C1 segment of cervical spinal cord (tissue), 14 donors: ENCODE results near the gene CDYL2.

Experiments
- DNase-seq, 14 donors: peaks; one replicate each; lab custom pipeline; 2025; lab: John Stamatoyannopoulos, UW

The CDYL2 gene

DNA sequence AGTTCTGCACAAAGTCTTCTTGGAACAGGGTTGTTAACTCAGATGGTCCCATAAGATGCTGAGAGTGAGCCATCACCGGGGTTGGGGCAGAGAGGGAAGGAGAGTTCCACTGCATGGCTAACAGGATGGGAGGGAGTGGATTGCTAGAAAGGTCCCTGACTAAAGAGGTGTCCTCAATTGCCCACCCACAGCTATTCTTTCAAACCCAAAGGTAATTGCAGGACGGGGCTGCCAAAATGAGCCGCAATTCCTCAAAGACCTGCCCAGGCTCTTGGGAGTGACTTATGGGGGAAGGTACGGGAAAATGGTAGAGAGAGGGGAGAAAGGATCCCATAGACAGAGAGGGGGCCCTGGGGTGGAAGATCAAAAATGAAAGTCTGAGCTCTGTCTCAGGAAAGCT is 203.2 kb downstream of the CDYL2 start:
- DNase-seq = no peak

DNA sequence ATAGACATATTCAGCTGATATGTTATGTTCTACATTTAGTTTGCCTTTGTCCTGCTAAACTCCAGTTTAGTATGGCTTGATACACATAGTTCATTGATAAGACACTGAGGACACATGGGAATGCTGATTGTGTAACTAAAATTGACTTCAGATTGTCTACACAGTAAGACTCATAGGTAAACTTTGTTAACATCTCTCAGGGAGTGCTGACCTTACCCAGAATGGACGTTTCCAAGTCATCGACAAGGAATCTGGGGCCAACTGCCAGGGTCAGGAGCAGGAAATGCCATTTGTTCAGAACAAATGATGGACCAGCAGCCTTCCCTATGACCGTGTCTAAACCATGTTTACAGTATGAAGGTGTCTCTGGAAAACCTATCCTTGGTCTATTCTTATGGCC is 204.9 kb downstream of the CDYL2 start:
- no peak for DNase-seq

DNA sequence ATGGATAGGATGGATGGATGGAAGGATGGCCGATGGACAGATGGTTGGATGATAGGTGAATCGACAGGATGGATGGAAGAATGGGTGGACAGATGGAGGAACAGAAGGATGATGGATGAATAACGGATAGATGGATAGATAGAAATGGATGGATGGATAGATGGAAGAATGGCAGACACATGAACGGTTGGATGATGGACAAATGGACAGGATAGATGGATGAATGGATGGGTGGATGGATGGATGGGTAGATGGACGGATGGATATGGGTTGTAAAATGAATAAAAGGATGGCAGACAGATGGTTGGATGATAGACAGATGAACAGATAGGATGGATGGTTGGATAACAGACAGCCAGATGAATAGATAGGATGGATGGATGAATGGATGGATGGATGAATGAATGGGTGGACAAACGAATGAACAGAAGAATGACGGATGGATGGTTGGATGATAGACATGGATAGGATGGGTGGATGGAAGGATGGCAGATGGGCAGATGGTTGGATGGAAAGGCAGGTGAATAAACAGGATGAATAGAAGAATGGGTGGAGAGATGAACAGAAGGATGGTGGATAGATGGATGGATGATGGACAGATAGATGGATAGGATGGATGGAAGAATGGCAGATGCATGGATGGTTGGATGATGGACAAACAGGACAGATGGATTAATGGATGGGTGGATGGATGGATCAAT is 207.7 kb downstream of the CDYL2 start:
- DNase-seq = no peak

DNA sequence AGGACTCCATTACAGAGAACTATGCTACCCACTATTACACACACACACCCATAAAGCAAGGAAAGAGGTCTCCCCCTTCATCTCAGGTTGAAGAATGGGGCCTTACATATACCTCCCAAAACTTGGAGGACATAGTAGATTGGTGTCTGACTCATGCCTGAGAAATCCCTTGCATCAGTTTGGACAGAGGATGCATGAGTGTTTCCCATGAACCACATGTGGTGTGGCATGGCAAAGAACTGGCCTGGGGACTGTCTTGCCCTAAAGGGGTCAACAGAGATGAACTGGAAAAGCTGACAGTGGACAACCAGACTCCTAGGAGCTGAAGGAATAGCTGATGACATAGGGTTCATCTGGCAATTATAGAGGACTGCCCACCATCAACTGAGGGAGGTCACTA is 209.6 kb downstream of the CDYL2 start:
- no peak for DNase-seq

DNA sequence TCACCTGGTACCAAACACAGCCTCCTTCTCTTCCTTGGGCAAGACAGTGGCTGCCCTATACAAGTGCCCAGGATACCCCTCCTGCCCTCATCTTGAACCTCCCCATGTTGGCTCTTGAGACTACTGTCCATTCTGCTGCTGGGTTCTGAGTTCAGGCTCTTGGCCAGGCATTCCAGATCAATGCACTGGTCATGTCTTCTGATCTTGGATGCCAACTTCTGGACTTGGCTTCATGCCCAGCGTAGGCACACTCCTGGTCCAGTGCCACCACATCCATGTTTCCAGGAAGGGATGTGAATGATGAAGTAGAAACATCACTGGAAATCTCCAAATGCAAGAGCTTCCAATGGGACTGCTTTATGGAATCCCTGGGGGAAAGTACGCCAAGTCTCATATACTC is 212.1 kb downstream of the CDYL2 start:
- no peak for DNase-seq

DNA sequence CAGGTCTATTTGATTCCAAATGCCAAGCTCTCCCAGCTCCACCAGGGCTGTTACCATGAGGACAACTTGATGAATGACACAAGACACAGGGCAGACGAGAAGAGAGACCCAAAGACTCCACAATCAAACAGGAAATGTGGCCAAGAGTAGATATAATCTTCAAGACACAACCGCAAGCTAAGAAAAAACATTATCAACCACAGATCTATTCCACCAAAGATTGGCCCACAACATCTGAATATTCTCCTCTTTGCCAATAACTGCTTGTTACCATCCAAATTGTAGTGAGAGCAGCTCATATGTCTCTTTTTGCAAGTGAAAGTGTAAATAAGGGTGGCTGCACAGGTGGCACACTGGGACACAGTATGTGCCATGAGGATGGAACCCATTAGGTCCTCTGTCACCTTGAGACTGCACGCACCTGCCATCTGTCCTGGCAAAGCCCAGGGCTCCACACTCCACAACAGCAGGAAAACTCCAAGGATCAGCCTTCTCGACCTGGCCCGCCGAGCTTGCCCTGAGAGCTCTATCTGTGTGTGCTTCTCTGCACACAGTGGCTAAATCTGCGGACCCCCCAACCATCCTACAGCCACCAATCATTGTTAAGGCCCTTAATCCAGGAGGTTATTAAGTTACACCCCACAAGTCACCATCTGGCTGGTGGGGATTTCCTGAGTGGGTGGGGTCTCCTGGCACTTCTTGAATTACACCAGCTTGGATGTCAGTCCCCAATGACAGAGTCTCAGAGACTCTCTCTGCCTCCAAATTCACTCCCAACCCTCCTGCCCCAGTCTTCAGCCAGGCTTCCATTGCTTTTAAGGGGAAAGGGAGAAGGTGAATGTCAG is 213.1 kb downstream of the CDYL2 start:
- no peak for DNase-seq

DNA sequence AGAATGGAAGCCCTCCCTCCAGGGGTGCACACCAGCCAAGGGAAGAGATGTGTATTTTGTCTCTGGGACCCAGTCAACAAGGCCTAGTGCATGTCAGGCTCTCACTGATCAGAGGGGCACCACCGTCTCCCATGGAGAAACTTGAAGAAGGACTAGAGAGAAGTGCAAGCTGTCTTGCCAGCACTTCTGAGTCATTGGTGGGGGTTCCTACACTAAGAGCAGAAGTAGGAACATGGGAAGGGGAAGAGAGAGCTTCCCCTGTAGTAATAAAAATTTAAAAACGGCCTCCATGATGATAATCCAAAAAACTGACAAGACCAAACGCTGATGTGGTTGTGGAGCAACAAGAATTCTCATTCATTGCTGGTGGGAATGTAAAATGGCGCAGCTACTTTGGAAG is 217.3 kb downstream of the CDYL2 start:
- DNase-seq = no peak

DNA sequence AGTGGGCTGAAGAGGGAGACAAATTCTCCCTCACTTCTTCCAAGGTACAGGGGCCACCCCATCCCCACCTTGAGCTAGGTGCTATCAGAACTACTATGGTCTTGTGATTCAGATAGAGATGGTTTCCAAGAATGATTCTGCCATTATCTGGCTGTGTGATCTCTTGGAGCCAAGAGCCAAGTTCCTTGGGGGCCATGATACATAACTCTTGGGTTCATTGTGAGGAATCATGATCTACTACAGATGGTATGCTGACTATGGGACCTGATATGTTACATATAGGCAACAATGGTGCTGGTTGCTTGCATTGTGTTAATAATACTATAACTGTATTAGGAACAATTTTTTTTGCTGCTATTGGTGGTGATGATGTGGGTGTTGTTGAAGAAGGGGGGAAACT is 217.9 kb downstream of the CDYL2 start:
- DNase-seq = no peak

DNA sequence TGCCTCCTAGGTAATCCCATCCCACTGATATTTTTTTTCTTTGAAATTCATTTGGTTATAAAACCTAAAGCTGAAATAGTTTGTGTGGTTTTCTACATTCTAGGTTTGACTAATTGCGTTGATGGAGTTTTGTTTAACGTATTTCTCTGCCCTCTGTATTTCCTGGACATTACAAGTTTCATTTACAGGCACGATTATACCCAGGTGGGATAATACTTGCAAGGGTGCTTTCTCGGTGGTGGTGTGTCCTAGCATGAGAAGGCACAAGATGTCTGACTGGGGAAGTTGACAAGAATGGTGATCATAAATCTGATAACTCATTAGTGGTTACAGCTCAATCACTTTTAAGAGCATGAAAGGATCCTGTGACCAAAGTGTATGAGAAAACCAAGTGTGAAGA is 218.6 kb downstream of the CDYL2 start:
- no peak for DNase-seq

DNA sequence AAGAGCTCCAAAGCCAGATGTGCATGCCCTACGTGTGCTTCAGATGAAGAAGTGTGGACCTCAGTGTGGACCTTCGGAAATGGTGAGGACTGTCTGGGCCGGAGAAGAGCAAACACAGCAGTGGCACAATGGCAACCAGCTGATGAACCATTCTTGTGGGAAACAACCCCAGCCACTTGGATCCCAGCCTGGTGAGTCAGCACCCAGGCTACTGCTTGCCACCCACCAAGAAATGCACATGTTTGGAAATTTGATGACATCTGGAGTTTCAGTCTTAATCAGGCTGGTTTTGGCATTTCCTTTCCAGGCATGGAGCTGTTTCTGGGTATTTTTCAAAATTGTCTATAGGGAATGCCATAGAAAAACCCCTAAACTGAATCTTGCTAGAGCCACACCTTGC is 220.9 kb downstream of the CDYL2 start:
- DNase-seq = peak in 1 of 14 donors; percentile 4

DNA sequence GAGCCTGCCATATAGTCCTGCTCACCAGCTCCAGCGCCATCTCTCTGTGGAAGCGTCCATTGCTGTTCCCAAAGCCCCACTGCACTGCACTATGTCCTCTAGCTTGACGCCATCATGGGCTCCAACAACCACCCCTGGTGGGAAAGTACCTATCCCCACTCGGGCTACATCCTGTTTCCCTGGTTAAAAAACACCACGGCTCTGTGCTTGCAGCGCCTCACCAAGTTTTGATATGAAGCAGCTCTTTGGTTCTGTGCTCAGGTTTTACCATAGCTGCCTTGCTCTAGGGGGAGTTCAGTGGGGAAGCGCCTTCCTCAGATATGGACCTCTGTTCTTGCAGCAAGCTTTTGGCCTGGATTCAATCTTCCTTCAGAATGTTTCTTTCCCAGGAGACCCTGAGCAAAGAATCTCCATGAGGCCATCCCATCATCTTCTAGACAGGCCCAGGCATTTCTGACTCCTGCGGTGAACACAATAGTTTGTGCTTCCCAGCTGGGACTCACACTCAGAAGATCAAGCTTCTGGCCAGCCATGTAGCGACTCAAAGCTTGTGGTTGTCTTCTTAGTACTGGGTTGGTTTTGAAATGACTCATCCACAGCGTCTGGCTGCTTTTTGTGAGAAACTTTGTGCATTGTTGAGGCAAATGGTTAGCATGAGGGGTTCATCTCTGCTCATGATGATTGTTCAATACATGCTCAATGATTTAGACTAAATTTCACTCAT is 224.1 kb downstream of the CDYL2 start:
- DNase-seq = no peak

DNA sequence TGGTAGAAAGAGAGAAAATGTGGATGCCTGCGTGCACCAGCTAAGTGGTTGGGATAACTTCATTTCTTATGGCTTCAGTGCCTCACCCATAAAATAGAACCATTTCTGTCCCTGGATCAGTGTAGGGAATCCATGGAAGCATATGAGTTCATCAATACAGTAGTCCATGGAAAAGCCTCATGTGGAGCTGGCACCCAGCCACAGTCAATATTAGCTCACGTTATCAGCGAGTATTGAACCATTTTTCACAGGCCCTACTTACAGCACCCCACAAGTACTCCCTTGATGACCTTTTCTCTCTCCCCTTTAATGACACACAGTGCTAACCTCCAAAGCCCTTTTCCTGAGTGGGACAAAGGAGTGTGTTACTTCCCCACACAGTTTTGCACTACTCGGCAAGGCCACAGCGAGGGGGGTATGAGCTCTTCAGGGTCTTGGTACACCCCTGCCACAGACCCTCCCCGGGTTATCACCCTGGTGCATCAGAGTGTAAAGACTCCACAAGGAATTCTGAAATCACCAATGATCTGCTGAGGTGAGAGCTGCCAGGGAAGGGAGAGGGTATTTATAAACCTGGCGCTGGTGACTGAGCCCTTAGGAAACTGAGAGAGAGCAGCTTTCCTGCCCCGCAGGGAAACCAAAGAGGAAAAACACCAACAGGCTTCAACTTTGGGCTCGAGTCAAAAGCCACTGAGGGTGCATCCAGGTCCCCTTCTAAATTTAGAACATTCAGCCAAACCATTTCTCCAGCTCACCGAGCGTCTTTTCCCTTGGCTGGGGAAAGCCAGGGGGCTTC is 226.7 kb downstream of the CDYL2 start:
- DNase-seq = peak in 2 of 14 donors; percentile 29 to 97

DNA sequence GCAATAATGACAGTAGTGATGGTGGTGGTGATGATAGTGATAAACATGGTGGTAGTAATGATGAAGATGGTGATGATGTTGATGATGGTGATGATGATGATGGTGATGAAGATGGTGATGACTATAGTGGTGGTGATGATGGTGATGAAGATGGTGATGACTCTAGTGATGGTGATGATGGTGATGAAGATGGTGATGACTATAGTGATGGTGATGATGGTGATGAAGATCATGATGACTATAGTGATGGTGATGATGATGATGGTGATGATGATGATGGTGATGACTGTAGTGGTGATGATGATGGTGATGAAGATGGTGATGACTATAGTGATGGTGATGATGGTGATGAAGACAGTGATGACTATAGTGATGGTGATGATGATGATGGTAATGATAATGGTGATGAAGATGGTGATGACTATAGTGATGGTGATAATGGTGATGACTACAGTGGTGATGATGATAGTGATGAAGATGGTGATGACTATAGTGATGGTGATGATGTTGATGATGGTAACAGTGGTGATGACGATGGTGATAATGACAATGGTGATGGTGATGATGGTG is 228.0 kb downstream of the CDYL2 start:
- no peak for DNase-seq

DNA sequence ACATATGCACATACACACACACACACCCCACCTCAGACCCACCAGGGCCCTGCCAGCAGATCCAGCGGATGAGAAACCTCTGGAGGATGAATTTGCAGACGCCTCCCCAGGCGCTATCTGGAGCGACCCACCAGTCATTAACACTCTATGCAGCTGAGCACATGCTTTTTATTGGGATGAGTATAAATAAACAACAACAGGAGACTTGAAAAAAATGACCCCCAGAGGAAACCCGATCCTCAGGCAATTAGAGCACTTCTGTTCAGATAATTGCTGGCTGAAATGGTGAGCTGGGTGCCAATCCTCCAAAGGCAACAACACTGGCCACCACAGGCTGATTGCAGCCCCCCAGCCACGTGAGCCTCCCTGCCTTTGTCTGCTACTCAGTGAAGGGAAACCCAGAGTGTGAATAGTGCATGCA is 230.7 kb downstream of the CDYL2 start:
- DNase-seq = no peak

DNA sequence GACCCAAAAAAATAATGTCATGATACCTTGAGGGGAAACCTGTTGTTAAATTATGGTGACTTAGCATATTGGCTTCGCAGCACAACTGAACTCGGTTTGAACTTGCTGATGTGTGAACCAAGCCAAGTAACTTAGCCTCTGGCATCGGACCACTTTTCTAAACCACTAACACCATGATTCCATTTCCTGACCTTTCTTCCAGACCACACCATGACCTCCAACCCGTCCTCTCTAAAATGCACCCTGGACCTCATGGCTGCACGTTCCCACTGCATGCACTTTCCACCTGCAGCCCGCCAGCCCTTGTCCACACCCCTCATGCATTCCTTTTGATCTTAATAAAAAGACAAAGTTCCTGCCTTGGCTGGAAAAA is 234.3 kb downstream of the CDYL2 start:
- no peak for DNase-seq

DNA sequence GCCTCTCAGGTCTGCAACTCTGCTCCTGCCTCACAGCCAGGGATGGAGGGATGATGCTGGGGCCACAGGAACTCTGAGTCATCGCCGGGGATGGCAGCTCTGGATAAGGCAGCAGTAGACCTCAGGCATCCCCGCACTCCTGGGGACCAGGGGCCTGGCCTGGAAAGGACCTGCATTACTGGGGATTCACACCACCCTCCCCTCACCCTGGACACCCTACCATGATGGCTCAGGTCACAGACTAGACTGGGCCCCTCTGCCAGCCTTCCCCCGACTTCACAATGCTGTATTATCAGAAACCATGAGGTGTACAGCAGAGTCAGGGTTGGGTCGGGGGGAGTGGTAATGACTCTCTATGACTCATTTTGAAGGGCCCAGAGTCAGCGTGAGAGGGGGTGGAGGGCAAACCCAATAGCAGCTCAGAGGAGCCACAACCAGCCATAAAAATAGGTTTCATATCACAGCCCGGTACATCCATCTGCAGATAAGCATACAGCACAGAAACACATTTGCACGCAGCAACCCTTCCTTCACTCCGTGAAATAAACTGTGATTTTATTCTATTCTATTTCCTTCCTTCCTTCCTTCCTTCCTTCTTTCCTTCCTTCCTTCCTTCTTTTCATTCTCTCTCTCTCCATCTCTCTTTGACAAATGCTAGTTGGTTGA is 234.8 kb downstream of the CDYL2 start:
- no peak for DNase-seq

DNA sequence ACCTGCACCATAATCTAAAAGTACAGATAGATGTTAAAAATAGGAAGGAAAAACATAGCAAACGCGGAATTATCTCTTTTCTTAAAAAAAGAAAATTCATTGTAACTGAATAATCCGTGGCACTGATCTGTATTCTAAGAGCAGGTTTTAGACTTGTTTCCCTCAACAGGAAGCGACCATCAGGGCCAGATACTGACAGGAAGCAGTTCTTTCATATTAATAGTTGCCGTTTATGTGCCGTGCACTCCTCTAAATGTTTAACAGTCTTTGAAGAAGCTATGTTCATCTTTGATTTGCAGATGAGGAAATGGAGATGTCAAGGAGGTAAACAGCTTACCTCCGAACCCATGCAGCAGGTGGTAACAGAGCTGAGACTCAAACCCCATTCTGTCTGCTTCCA is 240.0 kb downstream of the CDYL2 start:
- no peak for DNase-seq

DNA sequence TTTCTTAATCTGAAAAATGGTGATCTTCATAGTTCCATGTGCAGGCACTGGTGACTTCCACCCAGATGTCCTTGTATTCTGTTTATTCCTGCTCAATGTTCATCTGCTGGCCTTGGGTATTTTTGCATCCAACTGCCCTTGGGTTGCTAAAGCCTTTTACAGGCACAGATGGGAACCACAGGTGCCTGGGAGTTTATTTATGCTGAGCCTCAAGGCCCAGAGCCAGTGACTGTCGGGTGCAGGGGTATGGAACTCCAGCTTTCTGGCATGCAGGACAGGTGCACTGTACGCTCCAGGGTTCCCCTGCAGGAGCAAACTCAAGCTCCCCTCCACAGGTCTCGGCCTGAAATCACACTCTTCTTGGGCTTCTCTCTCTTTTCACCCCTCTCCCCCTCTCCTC is 241.3 kb downstream of the CDYL2 start:
- DNase-seq = peak in 1 of 14 donors; percentile 94

DNA sequence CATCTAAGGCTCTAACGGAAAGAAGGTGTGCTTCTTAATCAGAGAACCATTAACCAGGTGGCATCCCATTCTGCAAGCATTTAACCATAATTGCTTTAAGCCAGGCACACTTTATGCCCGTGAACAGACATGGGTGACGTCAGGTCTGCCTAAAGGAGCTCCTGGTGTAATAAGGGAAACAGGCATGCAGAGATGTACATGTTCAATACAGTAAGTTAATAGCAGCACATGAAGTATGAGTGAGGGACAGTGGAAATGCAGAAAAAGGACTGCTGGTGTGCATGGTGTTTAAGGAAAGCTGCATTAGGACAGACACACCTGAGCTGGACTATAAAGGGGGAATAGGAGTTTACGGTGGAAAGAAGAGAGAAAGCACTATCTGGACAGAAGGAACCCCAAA is 245.0 kb downstream of the CDYL2 start:
- peak in 1 of 14 donors; percentile 58 for DNase-seq

DNA sequence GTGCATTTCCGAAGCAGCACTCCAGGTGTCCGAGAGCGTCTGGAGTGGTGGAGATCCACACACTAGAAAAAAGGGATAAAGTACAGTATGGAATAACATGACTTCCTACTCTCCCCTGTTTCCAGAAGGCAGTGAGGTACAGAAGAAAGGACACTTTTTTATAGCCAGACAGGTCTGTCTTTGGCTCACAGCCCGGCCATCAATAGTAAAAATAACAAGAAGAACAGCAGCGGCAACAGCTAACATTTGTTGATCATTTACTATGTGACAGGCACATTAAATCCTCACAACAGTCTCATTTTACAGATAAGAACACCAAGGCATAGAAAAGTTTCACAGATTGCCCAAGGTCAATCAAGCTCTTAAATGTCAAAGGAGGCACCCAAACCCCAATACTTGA is 247.4 kb downstream of the CDYL2 start:
- peak in 1 of 14 donors; percentile 60 for DNase-seq

DNA sequence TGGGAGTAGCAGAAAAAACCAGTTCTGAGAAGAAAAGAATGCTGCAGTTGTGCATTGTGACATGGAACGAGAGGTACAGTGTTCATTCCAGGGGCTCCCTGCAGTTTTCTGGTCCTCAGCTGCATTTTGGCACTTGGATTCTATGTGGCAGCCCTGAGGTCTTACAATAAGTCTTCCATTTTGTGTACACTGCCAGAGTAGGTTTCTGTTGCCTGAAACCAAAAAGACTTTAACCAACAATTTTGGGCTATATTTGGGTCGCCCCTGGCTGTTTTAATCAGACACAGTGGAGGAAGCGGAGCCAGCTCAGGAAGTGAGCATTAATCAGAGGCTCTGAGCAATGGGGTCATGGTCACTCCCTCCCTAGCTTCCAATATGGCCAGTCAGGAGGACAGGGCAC is 247.9 kb downstream of the CDYL2 start:
- DNase-seq = peak in 1 of 14 donors; percentile 64
